CD4-positive, alpha-beta T cell treated with Interleukin-6 at 100 ng/mL for 8 hours (primary cell): ENCODE results near the gene CDK17.

Experiments used
- DNase-seq: peaks from one replicate; pipeline ENCODE4 v3.0.0-alpha.2; 2020; ENCODE audit warnings: mixed read lengths, low spot score

The CDK17 gene

GRCh38 chr12:96261557-96261956 lies 138.7 kb downstream of the CDK17 start:
- DNase-seq, result no peak

- DNase-seq, result no peak
Observed at GRCh38 chr12:96260644-96261043, 139.6 kb downstream of the CDK17 start.

- no peak for DNase-seq
Observed at GRCh38 chr12:96260231-96260630, 140.0 kb downstream of the CDK17 start.

- DNase-seq, result no peak
Observed at GRCh38 chr12:96258104-96258961, 141.9 kb downstream of the CDK17 start.

GRCh38 chr12:96257550-96258103 lies 142.6 kb downstream of the CDK17 start:
- no peak for DNase-seq

- DNase-seq, result no peak
Observed at GRCh38 chr12:96256672-96257361, 143.4 kb downstream of the CDK17 start.

GRCh38 chr12:96255077-96255476 lies 145.2 kb downstream of the CDK17 start:
- no peak for DNase-seq

GRCh38 chr12:96250119-96250685 lies 150.0 kb downstream of the CDK17 start:
- DNase-seq, result no peak

GRCh38 chr12:96249196-96250118 lies 150.8 kb downstream of the CDK17 start:
- DNase-seq, result no peak

- DNase-seq, result no peak
Observed at GRCh38 chr12:96248136-96248931, 151.9 kb downstream of the CDK17 start.

GRCh38 chr12:96247563-96247962 lies 152.7 kb downstream of the CDK17 start:
- DNase-seq, result no peak

- DNase-seq, result no peak
Observed at GRCh38 chr12:96246926-96247505, 153.2 kb downstream of the CDK17 start.

- no peak for DNase-seq
Observed at GRCh38 chr12:96244826-96245225, 155.4 kb downstream of the CDK17 start.

GRCh38 chr12:96242597-96242996 lies 157.6 kb downstream of the CDK17 start:
- no peak for DNase-seq

- peak; percentile 75 for DNase-seq
Observed at GRCh38 chr12:96241846-96242256, 158.4 kb downstream of the CDK17 start.

- DNase-seq, result no peak
Observed at GRCh38 chr12:96241431-96241830, 158.8 kb downstream of the CDK17 start.

- DNase-seq, result no peak
Observed at GRCh38 chr12:96240656-96241055, 159.6 kb downstream of the CDK17 start.

GRCh38 chr12:96239711-96240635 lies 160.3 kb downstream of the CDK17 start:
- no peak for DNase-seq

GRCh38 chr12:96238336-96239047 lies 161.7 kb downstream of the CDK17 start:
- DNase-seq, result no peak
